ENCODE measurements around the gene IER5L. TPM values are rescaled to one million over a fixed set of nuclear protein-coding genes. Genes with fewer than 3 reads are reported as not detected.
A peak's percentile ranks its signal among the peaks of the same experiment; 100 is the strongest.

Gene IER5L
- total RNA-seq, 2 experiments from 2014 or later, result 3.7 to 4.1 TPM

- DNase-seq, result no peak
- POLR2A ChIA-PET, result no interaction called here
- no peak for TF ChIP-seq CTCF (IDR thresholded peaks at IDR 0.05)
- no peaks in the 10 kb centered on the region for H3K36me3 Mint-ChIP-seq (ENCODE audit: low read depth)
- H3K27me3 Mint-ChIP-seq, result no peaks in the 10 kb centered on the region
- CTCF ChIA-PET, result interaction anchor here (1.3 to 4.8 kb wide), 3 partner anchors 9 to 388 kb away, joined by 3 to 23 read pairs (median 9); no protein-coding TSS in a partner anchor
- peaks cover 4% of the 10 kb centered on the region for H3K4me1 Mint-ChIP-seq (ENCODE audit: low read depth)
- H3K27ac Mint-ChIP-seq, result no peak overlapping the region
- H3K4me3 Mint-ChIP-seq, result no peak overlapping the region
- no peaks in the 10 kb centered on the region for H3K9me3 Mint-ChIP-seq
- intact Hi-C loops (cut with micrococcal nuclease), result no loop called here
- ATAC-seq, result no peak
These were observed 4.1 kb upstream of the IER5L start for GRCh38 chr9:129182122-129182521.

GRCh38 chr9:129181246-129181645, 3.2 kb upstream of the IER5L start:
- no peak for DNase-seq
- Mint-ChIP-seq H3K27me3 (no peaks in the 10 kb centered on the region), H3K9me3 (no peaks in the 10 kb centered on the region), H3K4me1 (ENCODE audit: low read depth) (peaks cover 4% of the 10 kb centered on the region), H3K27ac (no peak overlapping the region), H3K4me3 (no peak overlapping the region), H3K36me3 (ENCODE audit: low read depth) (no peaks in the 10 kb centered on the region)
- TF ChIP-seq CTCF (IDR thresholded peaks at IDR 0.05), result no peak
- ATAC-seq, result no peak
- ChIA-PET POLR2A (interaction anchor here (0.8 to 1.6 kb wide), 3 partner anchors 8 to 41 kb away, joined by 3 to 4 read pairs (median 4); no protein-coding TSS in a partner anchor), CTCF (interaction anchor here (1.1 to 4.8 kb wide), 3 partner anchors 8 to 42 kb away, joined by 3 to 23 read pairs (median 4); no protein-coding TSS in a partner anchor)
- intact Hi-C loops (cut with micrococcal nuclease), result no loop called here

GRCh38 chr9:129178568-129179382, 714 bp upstream of the IER5L start:
- no peaks in the 10 kb centered on the region for H3K9me3 Mint-ChIP-seq
- H3K27me3 Mint-ChIP-seq, result no peaks in the 10 kb centered on the region
- CTCF ChIA-PET, result interaction anchor here (0.9 to 1.6 kb wide), 6 partner anchors 12 to 402 kb away, joined by 3 to 5 read pairs (median 4); no protein-coding TSS in a partner anchor
- intact Hi-C loops (cut with micrococcal nuclease), result loop anchor here (10.0 kb wide), 2 partner anchors 146 to 436 kb away; no protein-coding TSS in a partner anchor
- DNase-seq (no peak), ATAC-seq (no peak)
- POLR2A ChIA-PET, result interaction anchor here (0.6 to 1.8 kb wide), 12 partner anchors 12 to 445 kb away, joined by 3 to 10 read pairs (median 3); no protein-coding TSS in a partner anchor
- no peaks in the 10 kb centered on the region for H3K36me3 Mint-ChIP-seq (ENCODE audit: low read depth)
- TF ChIP-seq CTCF (IDR thresholded peaks at IDR 0.05), result no peak
- H3K4me3 Mint-ChIP-seq, result peak overlapping the region; percentile 11
- no peak overlapping the region for H3K27ac Mint-ChIP-seq
- H3K4me1 Mint-ChIP-seq (ENCODE audit: low read depth), result no peaks in the 10 kb centered on the region

GRCh38 chr9:129177443-129177790, 644 bp downstream of the IER5L start:
- DNase-seq, result no peak
- no peaks in the 10 kb centered on the region for H3K9me3 Mint-ChIP-seq
- TF ChIP-seq CTCF (IDR thresholded peaks at IDR 0.05), result no peak
- H3K36me3 Mint-ChIP-seq (ENCODE audit: low read depth), result no peaks in the 10 kb centered on the region
- POLR2A ChIA-PET, result interaction anchor here (0.6 to 1.8 kb wide), 16 partner anchors 10 to 453 kb away, joined by 3 to 10 read pairs (median 3); no protein-coding TSS in a partner anchor
- ATAC-seq, result no peak
- peak overlapping the region; percentile 89 for H3K4me3 Mint-ChIP-seq
- peaks cover 6% of the 10 kb centered on the region for H3K27me3 Mint-ChIP-seq
- CTCF ChIA-PET, result interaction anchor here (0.7 to 1.6 kb wide), 6 partner anchors 11 to 404 kb away, joined by 3 to 7 read pairs (median 4); no protein-coding TSS in a partner anchor
- intact Hi-C loops (cut with micrococcal nuclease), result loop anchor here (10.0 kb wide), 2 partner anchors 147 to 437 kb away; no protein-coding TSS in a partner anchor
- peaks cover 1% of the 10 kb centered on the region for H3K4me1 Mint-ChIP-seq (ENCODE audit: low read depth)
- no peak overlapping the region for H3K27ac Mint-ChIP-seq

Data from activated CD8-positive, alpha-beta T cell treated with anti-CD3 and anti-CD28 coated beads for 36 hours (primary cell).